Articular chondrocyte of knee joint (primary cell): ENCODE results near the gene ORC2. TPM values are rescaled to one million over a fixed set of nuclear protein-coding genes. Genes with fewer than 3 reads are reported as not detected.

ENCODE experiments used
- small RNA-seq: library from RNA; depleted of rRNA; stranded (forward); fragments of <200 nt; gene quantifications from one replicate; pipeline ENCODE3, GENCODE V24; 2012
- total RNA-seq: library from RNA; depleted of rRNA; stranded (reverse); fragments of >200 nt; gene quantifications from 2 replicates; pipeline ENCODE4 v1.2.3, GENCODE V29; 2012

Gene ORC2
- 15.3 and 18.7 TPM in 2 replicates for total RNA-seq

DNA sequence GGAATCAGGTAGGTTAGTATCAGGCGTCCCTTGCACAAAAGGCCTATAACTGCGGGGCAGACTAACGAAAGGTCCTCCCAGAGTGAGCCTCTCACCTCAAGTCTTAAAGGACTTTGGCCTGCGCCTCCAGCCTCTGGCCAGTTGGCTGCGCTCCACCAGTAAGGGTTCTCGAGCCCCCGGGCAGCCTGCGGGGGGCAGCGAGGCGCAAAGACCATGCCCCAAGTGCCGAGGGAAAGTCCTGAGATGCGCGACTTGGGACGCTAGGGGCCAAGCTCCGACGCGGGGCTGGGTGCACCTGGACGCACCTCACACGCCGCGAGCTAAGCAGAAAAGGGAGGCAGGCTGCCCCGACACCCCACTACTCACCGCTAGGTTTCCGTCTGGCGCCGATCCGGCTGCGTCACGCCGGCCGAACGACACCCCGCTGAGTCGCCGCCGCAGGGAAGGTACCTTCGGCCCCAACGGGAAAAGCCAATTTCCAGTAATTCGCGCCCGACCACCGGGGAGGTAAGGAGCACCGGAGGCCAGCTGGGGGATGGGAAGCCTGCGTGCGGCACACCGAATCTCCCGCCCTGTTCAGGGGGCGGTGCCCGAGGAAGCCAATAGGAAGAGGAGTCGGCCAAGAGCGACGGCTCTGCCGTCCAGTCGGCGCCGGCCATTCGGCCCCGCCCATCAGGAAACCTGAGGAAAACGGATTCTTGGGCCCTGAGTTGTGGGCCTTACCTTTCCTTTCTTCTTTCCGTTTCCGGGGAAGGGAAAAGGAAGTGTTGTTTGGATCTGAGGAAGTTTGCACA lies at the start of gene ORC2:
Gene ORC2 (minus strand): TSS at position 537 of the 794 bp plus-strand sequence. CDS start 5,537 bp downstream, outside the sequence.

DNA sequence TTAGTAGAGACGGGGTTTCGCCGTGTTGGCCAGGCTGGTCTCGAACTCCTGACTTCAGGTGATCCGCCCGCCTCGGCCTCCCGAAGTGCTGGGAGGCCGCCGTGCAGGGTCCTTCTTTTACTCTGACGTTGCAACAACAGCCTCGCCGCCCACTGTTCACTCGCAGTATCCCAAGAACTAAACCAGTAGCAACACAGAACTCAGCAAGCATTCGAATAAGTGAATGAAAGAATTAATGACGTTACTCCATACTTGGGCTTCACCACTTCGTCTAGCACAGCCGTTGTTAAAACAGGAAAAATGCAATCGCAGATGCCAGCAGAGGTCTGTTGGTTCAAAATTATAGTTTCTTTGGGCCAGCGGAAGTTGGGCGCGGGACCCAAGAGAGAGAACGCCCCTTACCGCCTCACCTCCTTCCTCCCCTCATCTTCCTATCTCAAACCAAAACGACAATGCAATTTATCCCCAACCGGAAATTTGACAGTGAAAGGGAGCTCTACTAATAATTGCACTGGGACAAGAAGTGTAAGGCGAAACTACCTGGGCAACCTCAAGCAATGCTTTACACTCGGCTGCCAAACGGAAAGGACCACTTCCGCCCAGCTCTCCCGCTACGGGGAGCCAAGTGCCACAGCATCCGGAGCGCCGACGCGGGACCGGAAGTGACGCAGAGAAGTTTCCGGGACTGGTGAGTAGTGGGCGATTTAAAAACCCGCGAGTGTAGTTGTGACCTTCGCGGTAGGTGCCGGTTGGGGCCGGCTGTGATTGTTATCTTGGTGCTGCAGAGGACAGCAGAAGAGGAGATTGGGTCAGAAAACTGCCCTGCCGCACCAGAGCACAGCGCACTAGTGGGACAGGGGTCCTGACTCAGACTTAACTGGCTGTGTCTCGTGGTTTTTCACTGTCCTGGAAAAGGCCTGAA lies 74.5 kb downstream of the ORC2 start, which contains the start of the genes NIF3L1 and PPIL3:
Gene NIF3L1 (plus strand): TSS at position 668 of the 922 bp plus-strand sequence. CDS start 2,573 bp downstream, outside the sequence.
Gene PPIL3 (minus strand): TSS at position 374 of the 922 bp plus-strand sequence. CDS start 1,462 bp downstream, outside the sequence.

DNA sequence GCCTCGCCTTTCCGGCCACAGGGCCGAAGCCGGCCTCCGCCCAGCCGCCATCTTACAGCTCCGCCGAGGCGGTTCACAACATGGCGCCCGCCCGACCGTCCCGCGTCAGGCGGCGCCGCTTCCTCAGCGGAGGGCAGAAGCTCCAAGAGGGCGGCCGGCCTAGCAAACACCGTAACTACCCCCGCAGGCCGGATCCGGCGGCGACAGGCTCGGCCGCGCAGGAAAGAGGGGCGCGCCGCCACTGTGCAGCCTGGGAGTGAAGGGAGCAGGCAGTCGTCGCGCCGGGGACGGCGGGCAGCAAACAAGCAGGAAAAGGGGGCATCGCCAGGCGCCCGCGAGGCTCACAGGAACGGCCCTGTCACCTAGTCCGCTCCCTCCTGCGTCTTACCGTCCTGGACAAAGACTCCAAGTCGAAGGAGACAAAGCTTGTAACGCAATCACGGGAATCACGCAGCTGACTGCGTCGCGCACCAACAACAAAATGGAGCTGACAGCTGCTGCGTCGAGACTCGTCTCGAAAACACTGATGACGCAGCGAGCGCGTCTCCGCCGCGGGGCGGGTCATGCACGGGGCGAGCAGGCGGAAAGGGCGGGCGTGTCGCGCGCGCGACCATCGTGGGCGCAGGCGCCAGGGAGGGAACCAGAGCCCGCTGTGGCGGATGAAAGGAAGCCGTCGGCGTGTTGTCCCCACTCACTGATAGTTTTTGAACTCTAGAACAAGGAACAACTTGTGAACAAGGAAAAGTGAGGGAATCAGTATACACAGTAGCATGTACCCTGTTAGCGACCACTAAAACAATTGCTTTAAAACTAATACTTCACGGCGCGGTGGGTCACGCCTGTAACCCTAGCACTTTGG lies 99.1 kb downstream of the ORC2 start, which contains the start of gene CLK1:
Gene CLK1 (minus strand): TSS at position 483 of the 859 bp plus-strand sequence. CDS start 2,796 bp downstream, outside the sequence.

Small RNA genes lying within 50 kb of the gene (small RNA-seq; reads per million reads assigned to genes)
- gene RF00019 (not detected), gene RNU6-312P (not detected), gene RNU6-762P (not detected)

Other genes with a start within 250 kb of the ORC2 start
- 910 and 1,205 TPM in 2 replicates for gene BZW1, start 151.8 kb downstream of the ORC2 start, total RNA-seq
- 99.4 and 99.7 TPM in 2 replicates for gene CLK1, start 99.0 kb downstream of the ORC2 start, total RNA-seq
- gene PPIL3, start 74.6 kb downstream of the ORC2 start, total RNA-seq = 47.0 and 64.2 TPM in 2 replicates
- 18.9 and 20.3 TPM in 2 replicates for gene NIF3L1, start 74.3 kb downstream of the ORC2 start, total RNA-seq
- 15.7 and 19.1 TPM in 2 replicates for gene HYCC2, start 108.0 kb upstream of the ORC2 start, total RNA-seq
- 47.2 and 58.8 TPM in 2 replicates for gene NDUFB3, start 108.3 kb upstream of the ORC2 start, total RNA-seq
- 93.2 and 104 TPM in 2 replicates for gene CFLAR, start 152.5 kb upstream of the ORC2 start, total RNA-seq
- 0.52 and 0.86 TPM in 2 replicates for gene CASP10, start 219.5 kb upstream of the ORC2 start, total RNA-seq